H9 (cell line): ENCODE data around the gene SRP68. TPM values are rescaled to one million over a fixed set of nuclear protein-coding genes. Genes with fewer than 3 reads are reported as not detected.

Source experiments
- DNase-seq: peaks from one replicate; pipeline ENCODE4 v3.0.0-alpha.2; 2017
- H2AFZ ChIP-seq: one replicate; pipeline ENCODE4 v1.6.1; 2013; ENCODE audit warnings: mild to moderate bottlenecking, low read length, control low read depth, moderate library complexity
- H2AK5ac ChIP-seq: 2 replicates; pipeline ENCODE4 v1.6.1; 2013; ENCODE audit warnings: low read length, control low read depth, mixed read lengths; ENCODE audit not compliant: insufficient read length
- H2BK120ac ChIP-seq: one replicate; pipeline ENCODE4 v1.6.1; 2013; ENCODE audit warnings: low read depth, mild to moderate bottlenecking, low read length, control low read depth, inconsistent platforms; ENCODE audit not compliant: poor library complexity, severe bottlenecking
- H2BK12ac ChIP-seq: 2 replicates; pipeline ENCODE4 v1.6.1; 2013; ENCODE audit warnings: low read length, control low read depth, mixed read lengths, low read depth; ENCODE audit not compliant: insufficient read length
- H2BK15ac ChIP-seq: 2 replicates; pipeline ENCODE4 v1.6.1; 2013; ENCODE audit warnings: low read depth, low read length, control low read depth
- H2BK20ac ChIP-seq: one replicate; pipeline ENCODE4 v1.6.1; 2013; ENCODE audit warnings: low read depth, mild to moderate bottlenecking, low read length, control low read depth, inconsistent platforms; ENCODE audit not compliant: poor library complexity, severe bottlenecking
- H2BK5ac ChIP-seq: 2 replicates; pipeline ENCODE4 v1.6.1; 2013; ENCODE audit warnings: low read length, control low read depth, mixed read lengths; ENCODE audit not compliant: insufficient read length
- H3K14ac ChIP-seq: 2 replicates; pipeline ENCODE4 v1.6.1; 2013; ENCODE audit warnings: low read length, control low read depth; ENCODE audit not compliant: insufficient read depth
- H3K18ac ChIP-seq: 2 replicates; pipeline ENCODE4 v1.6.1; 2013; ENCODE audit warnings: low read depth, mild to moderate bottlenecking, mixed read lengths, low read length, control low read depth; ENCODE audit not compliant: insufficient read length
- H3K23ac ChIP-seq: 2 replicates; pipeline ENCODE4 v1.6.1; 2013; ENCODE audit warnings: low read length, control low read depth, mixed read lengths, low read depth; ENCODE audit not compliant: insufficient read length
- H3K23me2 ChIP-seq: 2 replicates; pipeline ENCODE4 v1.6.1; 2013; ENCODE audit warnings: low read depth, mild to moderate bottlenecking, mixed read lengths, low read length, control low read depth; ENCODE audit not compliant: insufficient read length, poor library complexity, severe bottlenecking
- H3K27ac ChIP-seq: 2 replicates; pipeline ENCODE4 v1.5.1; 2013; ENCODE audit warnings: low read length, control low read depth, mixed read lengths, low read depth; ENCODE audit not compliant: insufficient read length
- H3K27me3 ChIP-seq: 2 replicates; pipeline ENCODE4 v1.6.1; 2013; ENCODE audit warnings: low read length, control low read depth, inconsistent platforms; ENCODE audit not compliant: insufficient read depth
- H3K4ac ChIP-seq: 2 replicates; pipeline ENCODE4 v1.6.1; 2013; ENCODE audit warnings: low read depth, mild to moderate bottlenecking, control low read depth, inconsistent platforms, low read length, moderate library complexity
- H3K4me1 ChIP-seq: 2 replicates; pipeline ENCODE4 v1.6.1; 2013; ENCODE audit warnings: low read length, control low read depth, inconsistent platforms; ENCODE audit not compliant: insufficient read depth
- H3K4me2 ChIP-seq: 2 replicates; pipeline ENCODE4 v1.6.1; 2013; ENCODE audit warnings: low read length, control low read depth, mixed read lengths; ENCODE audit not compliant: insufficient read length, insufficient read depth
- H3K56ac ChIP-seq: 2 replicates; pipeline ENCODE4 v1.6.1; 2013; ENCODE audit warnings: low read depth, mild to moderate bottlenecking, mixed read lengths, low read length, control low read depth; ENCODE audit not compliant: insufficient read length
- H3K79me1 ChIP-seq: 2 replicates; pipeline ENCODE4 v1.6.1; 2013; ENCODE audit warnings: low read depth, mild to moderate bottlenecking, moderate library complexity, low read length, control low read depth, inconsistent platforms; ENCODE audit not compliant: insufficient read depth, poor library complexity, severe bottlenecking
- H3K79me2 ChIP-seq: 2 replicates; pipeline ENCODE4 v1.6.1; 2013; ENCODE audit warnings: low read length, control low read depth, inconsistent platforms; ENCODE audit not compliant: insufficient read depth
- H3K9ac ChIP-seq: 2 replicates; pipeline ENCODE4 v1.6.1; 2013; ENCODE audit warnings: low read length, control low read depth, mixed read lengths; ENCODE audit not compliant: insufficient read length; ENCODE audit errors: extremely low read depth
- H3K9me3 ChIP-seq: one replicate; pipeline ENCODE4 v1.6.1; 2013; ENCODE audit warnings: low read depth, low read length, inconsistent platforms; ENCODE audit not compliant: control insufficient read depth
- H3T11ph ChIP-seq: one replicate; pipeline ENCODE4 v1.6.1; 2013; ENCODE audit warnings: mild to moderate bottlenecking, low read length, control low read depth, inconsistent platforms
- H4K20me1 ChIP-seq: one replicate; pipeline ENCODE4 v1.6.1; 2013; ENCODE audit not compliant: control insufficient read depth, insufficient read length, insufficient read depth
- H4K5ac ChIP-seq: 2 replicates; pipeline ENCODE4 v1.6.1; 2013; ENCODE audit warnings: low read depth, mild to moderate bottlenecking, mixed read lengths, low read length, control low read depth; ENCODE audit not compliant: insufficient read length
- H4K8ac ChIP-seq: replicated peaks from 2 replicates; pipeline ENCODE4 v1.6.1; 2013; ENCODE audit warnings: low read length, control low read depth, mixed read lengths, low read depth; ENCODE audit not compliant: insufficient read length
- H4K91ac ChIP-seq: 2 replicates; pipeline ENCODE4 v1.6.1; 2013; ENCODE audit warnings: low read depth, mild to moderate bottlenecking, moderate library complexity, mixed read lengths, low read length, control low read depth; ENCODE audit not compliant: insufficient read length
- H3K27ac Mint-ChIP-seq, 3 experiments: 2 replicates in 2 of 3; 3 replicates in 1 of 3; pipeline ENCODE4 v1.8.0; 2020 to 2021; ENCODE audit warnings: mixed read lengths in 3 of 3, mild to moderate bottlenecking in 1 of 3, moderate library complexity in 1 of 3
- H3K27me3 Mint-ChIP-seq: 2 replicates; pipeline ENCODE4 v1.8.0; 2021; ENCODE audit warnings: low read depth, mild to moderate bottlenecking, moderate library complexity, mixed read lengths
- H3K36me3 Mint-ChIP-seq, 3 experiments: 2 replicates in 2 of 3; 3 replicates in 1 of 3; pipeline ENCODE4 v1.8.0; 2020 to 2021; ENCODE audit warnings: low read depth in 3 of 3, mixed read lengths in 3 of 3; ENCODE audit not compliant: insufficient read depth in 1 of 3
- H3K4me1 Mint-ChIP-seq, 2 experiments: 2 replicates each; pipeline ENCODE4 v1.8.0; 2020; ENCODE audit warnings: mixed read lengths in 2 of 2
- H3K4me3 Mint-ChIP-seq, 2 experiments: 2 replicates in 1 of 2; 3 replicates in 1 of 2; pipeline ENCODE4 v1.8.0; 2020 to 2021; ENCODE audit warnings: mild to moderate bottlenecking in 2 of 2, mixed read lengths in 2 of 2, moderate library complexity in 1 of 2
- H3K9me3 Mint-ChIP-seq, 2 experiments: 2 replicates in 1 of 2; 3 replicates in 1 of 2; pipeline ENCODE4 v1.8.0; 2020; ENCODE audit warnings: mild to moderate bottlenecking in 2 of 2, mixed read lengths in 2 of 2, moderate library complexity in 1 of 2
- WGBS: extraction: QIAGEN DNeasy Blood & Tissue Kit; methylation state at CpG from one replicate; pipeline ENCODE4 v1.1.7; 2013; ENCODE audit warnings: missing lambda C conversion rate, low lambda C conversion rate, mixed read lengths; ENCODE audit not compliant: insufficient read length; ENCODE audit errors: extremely low coverage; 5-methylcytosine and 5-hydroxymethylcytosine counted together
- total RNA-seq: library from RNA; stranded (reverse); gene quantifications from 2 replicates; pipeline ENCODE4 v1.2.1, GENCODE V29; 2021
- TF ChIP-seq, protein P1 (sequence below): fragments of 200-600 bp; sonication (generic); conservative IDR thresholded peaks from 3 replicates; pipeline ENCODE4 v1.8.0; 2021; ENCODE audit warnings: antibody characterized with exemption, mild to moderate bottlenecking

Gene SRP68
- total RNA-seq, 1 experiment from 2014 or later, result 86.1 TPM

DNA sequence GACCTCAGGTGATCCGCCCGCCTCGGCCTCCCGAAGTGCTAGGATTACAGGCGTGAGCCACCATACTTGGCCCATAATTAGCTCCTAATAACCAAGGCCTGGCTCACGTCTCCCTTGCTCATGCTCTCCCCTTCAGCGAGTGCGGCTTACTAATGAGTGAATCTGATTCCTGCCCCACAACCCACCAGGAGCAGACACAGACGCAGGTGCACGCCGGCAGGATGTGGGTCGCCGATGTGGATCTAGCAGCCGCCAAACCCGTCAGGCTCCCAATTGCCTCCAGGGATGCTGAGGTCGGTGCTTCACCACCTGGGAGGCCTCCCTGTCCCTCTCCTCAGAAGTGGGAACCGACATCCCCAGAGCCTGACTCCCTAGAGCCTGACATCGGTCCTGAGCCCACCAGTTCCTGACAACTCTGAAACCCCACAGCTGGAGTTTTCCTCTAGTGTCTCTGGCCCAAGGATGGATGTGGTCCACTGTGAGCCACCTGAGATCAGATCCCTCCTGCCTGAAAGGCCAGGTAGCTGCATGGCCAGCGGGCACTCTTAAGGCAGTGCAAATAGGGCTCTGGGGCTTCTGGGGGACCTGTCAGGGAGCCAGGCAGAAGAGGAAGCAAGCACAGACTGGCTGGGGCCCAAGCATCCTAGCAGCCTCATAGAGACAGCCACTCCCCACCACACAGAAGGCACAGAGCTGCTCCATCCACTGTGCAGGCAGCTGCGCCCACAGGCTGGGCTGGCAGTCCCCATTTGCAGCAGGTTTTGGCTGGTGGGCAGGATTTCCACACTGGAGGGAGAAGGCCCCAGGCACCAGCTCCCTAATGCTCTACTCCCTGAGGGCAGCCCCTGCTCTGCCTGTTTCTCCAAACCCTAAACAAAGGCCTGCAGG, 20.5 kb upstream of the SRP68 start:
- WGBS, result no CpG with 5 or more reads among the region's 20 CpGs
- Histone ChIP-seq H3K27ac (no peak overlapping the region), H2BK5ac (no peak overlapping the region), H2AFZ (no peak overlapping the region), H2AK5ac (no peak overlapping the region), H3K4me1 (no peaks in the 10 kb centered on the region), H2BK120ac (no peak overlapping the region), H2BK15ac (no peak overlapping the region), H2BK20ac (no peak overlapping the region), H4K8ac (no peak overlapping the region), H4K20me1 (no peaks in the 10 kb centered on the region), H3K4me2 (no peak overlapping the region), H3K79me2 (no peaks in the 10 kb centered on the region), H3K14ac (no peak overlapping the region), H3K27me3 (no peaks in the 10 kb centered on the region), H2BK12ac (no peak overlapping the region), H3K9ac (no peak overlapping the region), H4K5ac (no peak overlapping the region), H3K23me2 (no peaks in the 10 kb centered on the region), H3K18ac (no peak overlapping the region), H3K23ac (no peak overlapping the region), H3K79me1 (no peaks in the 10 kb centered on the region), H4K91ac (no peak overlapping the region), H3K56ac (no peak overlapping the region), H3K9me3 (no peaks in the 10 kb centered on the region), H3K4ac (no peak overlapping the region), H3T11ph (no peak overlapping the region)
- H3K27ac Mint-ChIP-seq, result no peak overlapping the region
- H3K4me3 Mint-ChIP-seq, result no peak overlapping the region
- peaks cover 31 to 76% (median 73%) of the 10 kb centered on the region in 3 experiments; a peak in 6 of 7 replicates for H3K36me3 Mint-ChIP-seq
- no peaks in the 10 kb centered on the region for H3K9me3 Mint-ChIP-seq
- H3K27me3 Mint-ChIP-seq, result no peaks in the 10 kb centered on the region
- peak; percentile 27 for DNase-seq
- no peaks in the 10 kb centered on the region for H3K4me1 Mint-ChIP-seq
- TF ChIP-seq, protein P1, sequence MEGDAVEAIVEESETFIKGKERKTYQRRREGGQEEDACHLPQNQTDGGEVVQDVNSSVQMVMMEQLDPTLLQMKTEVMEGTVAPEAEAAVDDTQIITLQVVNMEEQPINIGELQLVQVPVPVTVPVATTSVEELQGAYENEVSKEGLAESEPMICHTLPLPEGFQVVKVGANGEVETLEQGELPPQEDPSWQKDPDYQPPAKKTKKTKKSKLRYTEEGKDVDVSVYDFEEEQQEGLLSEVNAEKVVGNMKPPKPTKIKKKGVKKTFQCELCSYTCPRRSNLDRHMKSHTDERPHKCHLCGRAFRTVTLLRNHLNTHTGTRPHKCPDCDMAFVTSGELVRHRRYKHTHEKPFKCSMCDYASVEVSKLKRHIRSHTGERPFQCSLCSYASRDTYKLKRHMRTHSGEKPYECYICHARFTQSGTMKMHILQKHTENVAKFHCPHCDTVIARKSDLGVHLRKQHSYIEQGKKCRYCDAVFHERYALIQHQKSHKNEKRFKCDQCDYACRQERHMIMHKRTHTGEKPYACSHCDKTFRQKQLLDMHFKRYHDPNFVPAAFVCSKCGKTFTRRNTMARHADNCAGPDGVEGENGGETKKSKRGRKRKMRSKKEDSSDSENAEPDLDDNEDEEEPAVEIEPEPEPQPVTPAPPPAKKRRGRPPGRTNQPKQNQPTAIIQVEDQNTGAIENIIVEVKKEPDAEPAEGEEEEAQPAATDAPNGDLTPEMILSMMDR, result no peak
